ENCODE results near the gene SNX33. TPM values are rescaled to one million over a fixed set of nuclear protein-coding genes. Genes with fewer than 3 reads are reported as not detected.

The SNX33 gene
- total and polyA plus RNA-seq, 2 experiments from 2014 or later, result 6.2 to 21.2 TPM

GRCh38 chr15:75656813-75657212, 9.1 kb downstream of the SNX33 start:
- H2AFZ ChIP-seq, result no peak overlapping the region
- Mint-ChIP-seq H3K4me1 (peaks cover 33% of the 10 kb centered on the region), H3K4me3 (no peak overlapping the region), H3K27me3 (ENCODE audit: insufficient read depth, low read depth, poor library complexity) (peaks cover 16% of the 10 kb centered on the region), H3K36me3 (ENCODE audit: low read depth) (peaks cover 16% of the 10 kb centered on the region; the same call in 2 of the 3 replicates), H3K9me3 (no peaks in the 10 kb centered on the region; the same call in 2 of the 3 replicates), H3K27ac (0 out of 2 replicates have a peak overlapping the region, but pooled peaks have one; percentile 29)
- no peaks in the 10 kb centered on the region for H3K27me3 ChIP-seq (ENCODE audit: insufficient read depth)
- ATAC-seq (no peak), DNase-seq (ENCODE audit: low spot score) (no peak)
- TF ChIP-seq, protein P1, sequence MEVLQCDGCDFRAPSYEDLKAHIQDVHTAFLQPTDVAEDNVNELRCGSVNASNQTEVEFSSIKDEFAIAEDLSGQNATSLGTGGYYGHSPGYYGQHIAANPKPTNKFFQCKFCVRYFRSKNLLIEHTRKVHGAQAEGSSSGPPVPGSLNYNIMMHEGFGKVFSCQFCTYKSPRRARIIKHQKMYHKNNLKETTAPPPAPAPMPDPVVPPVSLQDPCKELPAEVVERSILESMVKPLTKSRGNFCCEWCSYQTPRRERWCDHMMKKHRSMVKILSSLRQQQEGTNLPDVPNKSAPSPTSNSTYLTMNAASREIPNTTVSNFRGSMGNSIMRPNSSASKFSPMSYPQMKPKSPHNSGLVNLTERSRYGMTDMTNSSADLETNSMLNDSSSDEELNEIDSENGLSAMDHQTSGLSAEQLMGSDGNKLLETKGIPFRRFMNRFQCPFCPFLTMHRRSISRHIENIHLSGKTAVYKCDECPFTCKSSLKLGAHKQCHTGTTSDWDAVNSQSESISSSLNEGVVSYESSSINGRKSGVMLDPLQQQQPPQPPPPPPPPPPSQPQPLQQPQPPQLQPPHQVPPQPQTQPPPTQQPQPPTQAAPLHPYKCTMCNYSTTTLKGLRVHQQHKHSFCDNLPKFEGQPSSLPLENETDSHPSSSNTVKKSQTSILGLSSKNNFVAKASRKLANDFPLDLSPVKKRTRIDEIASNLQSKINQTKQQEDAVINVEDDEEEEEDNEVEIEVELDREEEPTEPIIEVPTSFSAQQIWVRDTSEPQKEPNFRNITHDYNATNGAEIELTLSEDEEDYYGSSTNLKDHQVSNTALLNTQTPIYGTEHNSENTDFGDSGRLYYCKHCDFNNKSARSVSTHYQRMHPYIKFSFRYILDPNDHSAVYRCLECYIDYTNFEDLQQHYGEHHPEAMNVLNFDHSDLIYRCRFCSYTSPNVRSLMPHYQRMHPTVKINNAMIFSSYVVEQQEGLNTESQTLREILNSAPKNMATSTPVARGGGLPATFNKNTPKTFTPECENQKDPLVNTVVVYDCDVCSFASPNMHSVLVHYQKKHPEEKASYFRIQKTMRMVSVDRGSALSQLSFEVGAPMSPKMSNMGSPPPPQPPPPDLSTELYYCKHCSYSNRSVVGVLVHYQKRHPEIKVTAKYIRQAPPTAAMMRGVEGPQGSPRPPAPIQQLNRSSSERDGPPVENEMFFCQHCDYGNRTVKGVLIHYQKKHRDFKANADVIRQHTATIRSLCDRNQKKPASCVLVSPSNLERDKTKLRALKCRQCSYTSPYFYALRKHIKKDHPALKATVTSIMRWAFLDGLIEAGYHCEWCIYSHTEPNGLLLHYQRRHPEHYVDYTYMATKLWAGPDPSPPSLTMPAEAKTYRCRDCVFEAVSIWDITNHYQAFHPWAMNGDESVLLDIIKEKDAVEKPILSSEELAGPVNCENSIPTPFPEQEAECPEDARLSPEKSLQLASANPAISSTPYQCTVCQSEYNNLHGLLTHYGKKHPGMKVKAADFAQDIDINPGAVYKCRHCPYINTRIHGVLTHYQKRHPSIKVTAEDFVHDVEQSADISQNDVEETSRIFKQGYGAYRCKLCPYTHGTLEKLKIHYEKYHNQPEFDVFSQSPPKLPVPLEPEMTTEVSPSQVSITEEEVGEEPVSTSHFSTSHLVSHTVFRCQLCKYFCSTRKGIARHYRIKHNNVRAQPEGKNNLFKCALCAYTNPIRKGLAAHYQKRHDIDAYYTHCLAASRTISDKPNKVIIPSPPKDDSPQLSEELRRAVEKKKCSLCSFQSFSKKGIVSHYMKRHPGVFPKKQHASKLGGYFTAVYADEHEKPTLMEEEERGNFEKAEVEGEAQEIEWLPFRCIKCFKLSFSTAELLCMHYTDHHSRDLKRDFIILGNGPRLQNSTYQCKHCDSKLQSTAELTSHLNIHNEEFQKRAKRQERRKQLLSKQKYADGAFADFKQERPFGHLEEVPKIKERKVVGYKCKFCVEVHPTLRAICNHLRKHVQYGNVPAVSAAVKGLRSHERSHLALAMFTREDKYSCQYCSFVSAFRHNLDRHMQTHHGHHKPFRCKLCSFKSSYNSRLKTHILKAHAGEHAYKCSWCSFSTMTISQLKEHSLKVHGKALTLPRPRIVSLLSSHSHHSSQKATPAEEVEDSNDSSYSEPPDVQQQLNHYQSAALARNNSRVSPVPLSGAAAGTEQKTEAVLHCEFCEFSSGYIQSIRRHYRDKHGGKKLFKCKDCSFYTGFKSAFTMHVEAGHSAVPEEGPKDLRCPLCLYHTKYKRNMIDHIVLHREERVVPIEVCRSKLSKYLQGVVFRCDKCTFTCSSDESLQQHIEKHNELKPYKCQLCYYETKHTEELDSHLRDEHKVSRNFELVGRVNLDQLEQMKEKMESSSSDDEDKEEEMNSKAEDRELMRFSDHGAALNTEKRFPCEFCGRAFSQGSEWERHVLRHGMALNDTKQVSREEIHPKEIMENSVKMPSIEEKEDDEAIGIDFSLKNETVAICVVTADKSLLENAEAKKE (CRISPR knock-in tag; IDR thresholded peaks at IDR 0.05), result no peak
- TF ChIP-seq EZH2 (IDR thresholded peaks at IDR 0.05; ENCODE audit: low read depth, unreplicated experiment) (no peak), EZH2phosphoT487 (IDR thresholded peaks at IDR 0.05; ENCODE audit: unreplicated experiment) (no peak), STAT1 (IDR thresholded peaks at IDR 0.05; ENCODE audit: unreplicated experiment) (no peak), NANOG (IDR thresholded peaks at IDR 0.05; ENCODE audit: borderline replicate concordance) (no peak), POLR2AphosphoS5 (IDR thresholded peaks at IDR 0.05; ENCODE audit: low read depth) (no peak), ETS1 (IDR thresholded peaks at IDR 0.05) (no peak), JUNB (IDR thresholded peaks at IDR 0.05; ENCODE audit: unreplicated experiment) (no peak), CREB1 (CRISPR knock-in tag; IDR thresholded peaks at IDR 0.05; ENCODE audit: low read depth) (no peak), ZNF331 (CRISPR knock-in tag; IDR thresholded peaks at IDR 0.05; ENCODE audit: low read depth) (no peak), ZNF114 (CRISPR knock-in tag; IDR thresholded peaks at IDR 0.05) (no peak)
- TF ChIP-seq, protein P2, sequence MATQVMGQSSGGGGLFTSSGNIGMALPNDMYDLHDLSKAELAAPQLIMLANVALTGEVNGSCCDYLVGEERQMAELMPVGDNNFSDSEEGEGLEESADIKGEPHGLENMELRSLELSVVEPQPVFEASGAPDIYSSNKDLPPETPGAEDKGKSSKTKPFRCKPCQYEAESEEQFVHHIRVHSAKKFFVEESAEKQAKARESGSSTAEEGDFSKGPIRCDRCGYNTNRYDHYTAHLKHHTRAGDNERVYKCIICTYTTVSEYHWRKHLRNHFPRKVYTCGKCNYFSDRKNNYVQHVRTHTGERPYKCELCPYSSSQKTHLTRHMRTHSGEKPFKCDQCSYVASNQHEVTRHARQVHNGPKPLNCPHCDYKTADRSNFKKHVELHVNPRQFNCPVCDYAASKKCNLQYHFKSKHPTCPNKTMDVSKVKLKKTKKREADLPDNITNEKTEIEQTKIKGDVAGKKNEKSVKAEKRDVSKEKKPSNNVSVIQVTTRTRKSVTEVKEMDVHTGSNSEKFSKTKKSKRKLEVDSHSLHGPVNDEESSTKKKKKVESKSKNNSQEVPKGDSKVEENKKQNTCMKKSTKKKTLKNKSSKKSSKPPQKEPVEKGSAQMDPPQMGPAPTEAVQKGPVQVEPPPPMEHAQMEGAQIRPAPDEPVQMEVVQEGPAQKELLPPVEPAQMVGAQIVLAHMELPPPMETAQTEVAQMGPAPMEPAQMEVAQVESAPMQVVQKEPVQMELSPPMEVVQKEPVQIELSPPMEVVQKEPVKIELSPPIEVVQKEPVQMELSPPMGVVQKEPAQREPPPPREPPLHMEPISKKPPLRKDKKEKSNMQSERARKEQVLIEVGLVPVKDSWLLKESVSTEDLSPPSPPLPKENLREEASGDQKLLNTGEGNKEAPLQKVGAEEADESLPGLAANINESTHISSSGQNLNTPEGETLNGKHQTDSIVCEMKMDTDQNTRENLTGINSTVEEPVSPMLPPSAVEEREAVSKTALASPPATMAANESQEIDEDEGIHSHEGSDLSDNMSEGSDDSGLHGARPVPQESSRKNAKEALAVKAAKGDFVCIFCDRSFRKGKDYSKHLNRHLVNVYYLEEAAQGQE (IDR thresholded peaks at IDR 0.05; ENCODE audit: unreplicated experiment), result no peak
- TF ChIP-seq, protein P3, sequence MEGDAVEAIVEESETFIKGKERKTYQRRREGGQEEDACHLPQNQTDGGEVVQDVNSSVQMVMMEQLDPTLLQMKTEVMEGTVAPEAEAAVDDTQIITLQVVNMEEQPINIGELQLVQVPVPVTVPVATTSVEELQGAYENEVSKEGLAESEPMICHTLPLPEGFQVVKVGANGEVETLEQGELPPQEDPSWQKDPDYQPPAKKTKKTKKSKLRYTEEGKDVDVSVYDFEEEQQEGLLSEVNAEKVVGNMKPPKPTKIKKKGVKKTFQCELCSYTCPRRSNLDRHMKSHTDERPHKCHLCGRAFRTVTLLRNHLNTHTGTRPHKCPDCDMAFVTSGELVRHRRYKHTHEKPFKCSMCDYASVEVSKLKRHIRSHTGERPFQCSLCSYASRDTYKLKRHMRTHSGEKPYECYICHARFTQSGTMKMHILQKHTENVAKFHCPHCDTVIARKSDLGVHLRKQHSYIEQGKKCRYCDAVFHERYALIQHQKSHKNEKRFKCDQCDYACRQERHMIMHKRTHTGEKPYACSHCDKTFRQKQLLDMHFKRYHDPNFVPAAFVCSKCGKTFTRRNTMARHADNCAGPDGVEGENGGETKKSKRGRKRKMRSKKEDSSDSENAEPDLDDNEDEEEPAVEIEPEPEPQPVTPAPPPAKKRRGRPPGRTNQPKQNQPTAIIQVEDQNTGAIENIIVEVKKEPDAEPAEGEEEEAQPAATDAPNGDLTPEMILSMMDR (conservative IDR thresholded peaks at IDR 0.05; ENCODE audit: low read depth in 2 of 2), result no peak
- peaks cover 10% of the 10 kb centered on the region for H4K20me1 ChIP-seq (replicated peaks; ENCODE audit: insufficient read depth)
- 0 out of 2 replicates have a peak, but pooled peaks cover 2% of the 10 kb centered on the region for H3F3A ChIP-seq (replicated peaks; ENCODE audit: low read depth)
- no peaks in the 10 kb centered on the region for H3K9me2 ChIP-seq (ENCODE audit: insufficient read depth)
- no peaks in the 10 kb centered on the region; the same call in 1 of the 2 replicates for H3K36me3 ChIP-seq (ENCODE audit: insufficient read depth)
- no peak overlapping the region for H3K4me3 ChIP-seq
- H3K4me2 ChIP-seq, result no peak overlapping the region
- H3K4me1 ChIP-seq (ENCODE audit: insufficient read depth), result no peaks in the 10 kb centered on the region; the same call in 1 of the 2 replicates
- H3K27ac ChIP-seq (ENCODE audit: low read depth), result no peak overlapping the region
- H3K79me2 ChIP-seq (replicated peaks; ENCODE audit: insufficient read depth), result peaks cover 38% of the 10 kb centered on the region
